ENCODE measurements around the gene ZNF775.

ZNF775 gene

GRCh38 chr7:150415161-150416153 is 36.3 kb downstream of the ZNF775 start:
- DNase-seq: no peak

DNA sequence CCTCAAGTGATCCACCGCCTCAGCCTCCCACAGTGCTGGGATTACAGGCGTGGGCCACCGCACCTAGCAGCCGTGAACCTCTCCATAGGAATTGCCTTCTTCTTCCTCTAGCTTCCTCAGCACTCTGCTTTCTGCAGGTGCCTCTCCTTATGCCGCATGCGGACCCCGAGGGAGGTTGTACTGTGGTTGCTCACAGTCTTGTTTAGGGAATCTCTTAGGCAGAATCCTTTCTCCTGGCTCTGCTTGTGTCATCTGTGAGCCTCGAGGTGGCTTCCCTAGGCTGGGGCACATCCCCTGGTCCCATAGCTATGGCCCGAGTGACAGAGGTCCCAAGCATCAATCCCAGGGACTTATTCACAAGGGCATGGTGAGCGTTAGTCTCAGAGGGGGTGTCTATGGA is 38.1 kb downstream of the ZNF775 start:
- DNase-seq: no peak

DNA sequence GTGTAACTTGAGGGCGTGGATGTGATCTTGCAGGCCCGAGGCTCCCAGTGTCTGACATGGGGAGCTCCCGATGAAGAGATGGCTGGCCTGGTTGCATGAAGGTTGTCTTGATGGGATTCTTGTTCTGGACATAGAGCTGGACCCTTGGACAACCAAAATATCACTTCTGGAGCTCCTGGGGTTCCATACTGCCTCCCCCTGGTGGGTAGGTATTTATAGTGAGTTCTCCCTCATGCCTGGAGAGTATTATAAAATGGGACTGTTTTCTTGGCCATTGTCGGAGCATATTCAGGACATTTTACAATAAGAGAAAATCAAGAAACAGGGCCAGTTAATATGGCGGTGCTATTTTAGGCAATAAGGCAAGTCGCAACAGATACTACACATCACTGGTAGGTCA is 38.7 kb downstream of the ZNF775 start:
- no peak for DNase-seq

DNA sequence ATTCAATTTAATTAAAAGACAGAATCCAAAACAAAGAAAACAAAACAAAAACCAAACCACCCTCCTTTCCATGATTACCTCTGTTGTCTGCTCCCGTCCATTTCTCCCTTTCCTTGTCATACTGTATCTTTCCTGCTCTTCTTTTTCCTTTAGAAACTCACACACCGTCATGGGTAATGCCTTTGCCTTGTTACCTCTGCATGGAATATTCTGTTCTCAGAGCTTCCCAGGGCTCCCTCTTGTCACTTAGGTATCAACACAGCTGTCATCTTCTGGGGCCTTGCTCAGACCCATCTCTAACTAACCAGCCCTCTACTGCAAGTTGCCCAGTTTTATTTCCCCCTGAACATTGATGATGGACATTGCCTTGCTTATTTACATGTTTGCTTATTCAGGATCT is 41.1 kb downstream of the ZNF775 start:
- DNase-seq: no peak

- DNase-seq: peak; percentile 80
These were observed 42.0 kb downstream of the ZNF775 start for GRCh38 chr7:150420987-150421674.

- DNase-seq: no peak
These were observed 42.7 kb downstream of the ZNF775 start for GRCh38 chr7:150421831-150422230.

DNA sequence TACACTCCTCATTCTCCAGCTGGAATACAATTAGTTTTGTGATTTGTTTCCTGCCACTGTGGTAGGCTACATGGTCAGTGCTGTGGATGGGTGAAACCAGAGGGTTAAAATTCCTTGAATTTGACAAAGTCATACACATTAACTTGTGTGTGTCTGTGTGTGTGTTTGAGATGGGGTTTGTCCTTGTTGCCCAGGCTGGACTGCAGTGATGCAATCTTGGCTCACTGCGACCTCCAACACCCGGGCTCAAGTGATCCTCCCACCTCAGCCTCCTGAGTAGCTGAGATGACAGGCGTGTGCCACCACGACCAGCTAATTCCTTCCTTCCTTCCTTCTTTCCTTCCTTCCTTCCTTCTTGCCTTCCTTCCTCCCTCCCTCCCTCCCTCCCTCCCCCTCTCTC is 46.5 kb downstream of the ZNF775 start:
- no peak for DNase-seq

DNA sequence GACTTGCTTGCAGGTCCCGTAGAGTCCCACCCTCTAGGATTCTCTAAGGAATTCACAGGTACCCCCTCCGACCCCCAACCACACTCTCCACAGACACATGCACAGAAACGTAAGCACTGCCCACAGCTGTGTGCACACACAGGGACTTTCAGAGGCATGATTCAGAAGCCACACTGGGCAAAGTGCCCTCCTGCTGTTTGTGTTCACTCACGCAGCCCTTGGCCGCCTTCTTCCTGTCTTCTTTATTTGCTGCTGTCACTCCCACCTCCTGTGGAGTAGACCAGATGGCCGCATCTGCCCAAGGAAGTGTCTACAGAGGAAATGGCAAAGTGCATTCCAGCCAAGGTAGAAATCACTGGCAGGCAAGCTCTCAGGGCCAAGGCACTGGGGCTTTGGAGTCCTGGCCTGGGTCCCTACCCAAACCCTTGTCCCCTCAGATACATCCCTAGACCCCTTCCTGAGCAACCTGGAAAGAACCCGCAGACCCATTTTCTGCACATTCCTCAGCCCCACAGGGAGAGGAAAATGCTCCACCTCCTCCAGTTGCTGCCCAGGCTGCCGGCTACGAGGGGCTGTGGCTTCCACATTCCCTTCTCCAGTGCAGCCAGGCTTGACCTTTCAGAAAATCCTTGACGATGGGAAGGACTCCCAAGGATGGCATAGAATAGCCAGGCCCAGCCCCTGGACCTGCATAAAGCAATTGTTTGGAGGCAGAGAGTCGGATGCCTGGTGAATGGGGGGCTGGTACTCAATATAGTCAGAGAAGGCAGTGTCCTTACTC is 49.7 kb downstream of the ZNF775 start:
- DNase-seq: no peak

DNA sequence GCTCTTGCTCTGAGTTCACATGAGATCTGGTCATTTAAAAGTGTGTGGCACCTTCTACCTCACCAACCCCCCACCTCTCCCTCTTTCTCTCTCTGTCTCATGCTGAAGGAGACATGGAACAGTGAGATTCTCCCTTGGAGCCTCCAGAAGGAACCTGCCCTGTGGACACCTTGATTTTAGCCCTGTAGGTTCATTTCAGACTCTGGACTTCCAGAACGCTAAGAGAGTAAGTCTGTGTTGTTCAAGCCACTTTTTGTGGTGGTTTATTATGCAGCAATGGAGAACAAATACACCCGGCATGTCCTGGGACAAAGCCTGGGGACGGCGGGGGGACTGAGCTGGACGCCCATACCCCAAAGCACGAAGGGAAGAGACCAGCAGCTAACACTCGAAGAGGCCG is 50.6 kb downstream of the ZNF775 start:
- no peak for DNase-seq

DNA sequence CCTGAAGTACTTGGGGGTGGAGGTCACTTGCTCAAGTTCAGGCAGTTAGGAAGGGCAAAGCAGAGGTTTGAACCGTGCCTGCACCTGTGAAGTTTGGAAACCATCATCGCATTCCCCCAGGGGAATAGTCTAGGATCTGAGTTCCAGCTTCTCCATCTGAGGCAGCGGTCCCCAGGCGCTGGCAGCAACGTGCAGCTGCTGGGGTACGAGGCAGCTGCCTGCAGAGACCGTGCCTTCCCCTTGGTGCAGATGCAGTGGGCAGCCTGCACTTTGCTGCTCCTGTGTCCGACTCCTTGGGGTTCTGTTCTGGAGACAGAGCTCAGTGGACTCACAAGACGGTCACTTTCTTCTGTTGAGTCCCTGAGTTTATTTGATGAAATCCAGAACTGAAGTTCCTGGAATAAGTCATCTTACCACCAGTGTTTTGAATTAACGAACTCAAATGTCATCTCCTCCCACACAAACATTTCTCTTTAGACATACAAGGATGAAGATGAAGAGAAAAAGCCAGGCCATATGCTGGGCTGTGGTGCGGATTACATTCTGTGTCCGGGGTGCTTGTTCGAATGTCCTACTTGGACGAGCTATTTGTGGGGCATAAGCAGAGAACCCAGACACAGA is 51.4 kb downstream of the ZNF775 start:
- DNase-seq: no peak

DNA sequence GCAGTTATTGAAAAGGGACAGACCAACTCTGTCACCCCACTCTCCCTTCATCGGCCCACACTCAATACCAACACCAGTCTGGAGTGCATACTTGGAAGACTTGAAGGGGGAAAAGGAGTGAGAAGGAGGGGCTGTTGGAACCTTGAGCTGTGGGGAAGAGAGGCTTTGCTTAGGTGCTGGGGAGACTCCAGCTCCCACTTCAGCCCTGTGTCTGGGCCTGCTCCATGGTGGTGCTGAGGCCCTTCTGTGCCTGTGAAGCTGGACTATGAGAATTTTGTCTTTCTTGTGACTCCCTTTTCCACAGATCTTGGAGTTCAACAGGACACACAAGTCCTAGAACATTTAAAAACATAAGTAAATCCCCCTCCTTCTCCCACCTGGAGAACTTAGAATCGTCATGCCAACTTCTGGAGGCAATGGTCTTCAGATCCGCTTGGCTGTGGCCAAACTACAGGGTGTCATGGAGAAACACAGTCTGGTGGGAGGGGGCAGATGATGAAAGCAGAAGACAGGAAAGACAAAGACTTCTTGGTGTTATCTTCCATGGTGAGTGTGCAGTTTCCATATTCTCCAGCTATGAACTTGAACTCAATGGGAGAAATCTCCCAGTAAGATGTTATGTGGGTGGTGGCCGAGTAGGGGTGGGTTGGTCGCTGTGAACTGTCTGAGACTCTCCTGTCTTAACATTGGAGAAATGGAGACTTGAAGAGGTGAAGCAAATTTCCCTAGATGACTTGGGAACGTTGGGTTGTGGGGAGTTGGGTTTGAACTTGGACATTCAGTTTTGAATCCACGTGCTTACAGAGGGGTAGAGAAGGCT is 52.9 kb downstream of the ZNF775 start:
- no peak for DNase-seq

DNA sequence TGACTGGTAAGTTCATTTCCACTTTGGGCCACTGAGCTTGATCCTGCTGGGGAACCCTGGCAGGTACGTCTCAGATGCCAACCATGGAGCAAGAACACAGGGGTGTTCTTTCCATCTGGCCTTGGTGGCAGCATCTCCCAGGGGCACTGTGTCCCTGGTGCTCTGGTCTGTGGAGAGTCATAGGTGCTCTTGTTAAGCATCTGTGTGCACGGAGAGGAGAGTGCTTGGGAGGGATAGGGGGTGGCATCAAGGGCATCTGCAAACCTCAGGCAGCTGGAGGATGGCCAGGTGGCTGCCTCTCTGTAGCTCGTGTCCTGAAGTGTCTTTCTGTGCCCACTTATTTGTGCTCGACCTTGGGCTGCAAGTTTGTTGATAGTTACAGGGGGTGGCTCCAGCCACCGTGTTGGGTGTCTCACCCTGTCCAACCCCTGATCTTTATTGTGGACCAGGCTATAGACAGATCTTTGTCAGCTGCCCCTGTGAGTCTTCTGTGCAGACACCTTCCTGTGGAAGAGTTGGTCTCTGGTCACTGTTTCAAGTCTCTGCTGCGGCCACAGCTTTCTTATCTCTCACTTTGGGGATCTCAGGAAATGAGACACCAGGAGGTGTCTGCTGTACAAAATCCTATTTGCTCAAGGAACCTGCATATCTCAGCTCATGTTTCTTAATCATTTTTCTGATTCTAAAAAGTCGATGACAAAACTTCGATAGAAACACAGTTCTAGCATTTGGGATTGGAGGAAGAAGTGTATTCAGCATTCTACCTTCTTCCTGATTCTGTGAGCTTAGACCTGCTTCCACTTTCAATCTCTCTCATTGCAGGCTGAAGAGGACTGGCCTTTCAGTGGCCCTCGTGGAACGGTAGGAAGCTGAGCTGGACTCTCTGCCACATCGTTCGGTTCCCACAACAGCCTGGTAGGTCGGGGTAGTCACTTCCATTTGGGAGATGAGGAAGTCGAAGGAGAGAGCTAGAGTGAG is 54.1 kb downstream of the ZNF775 start:
- no peak for DNase-seq

DNA sequence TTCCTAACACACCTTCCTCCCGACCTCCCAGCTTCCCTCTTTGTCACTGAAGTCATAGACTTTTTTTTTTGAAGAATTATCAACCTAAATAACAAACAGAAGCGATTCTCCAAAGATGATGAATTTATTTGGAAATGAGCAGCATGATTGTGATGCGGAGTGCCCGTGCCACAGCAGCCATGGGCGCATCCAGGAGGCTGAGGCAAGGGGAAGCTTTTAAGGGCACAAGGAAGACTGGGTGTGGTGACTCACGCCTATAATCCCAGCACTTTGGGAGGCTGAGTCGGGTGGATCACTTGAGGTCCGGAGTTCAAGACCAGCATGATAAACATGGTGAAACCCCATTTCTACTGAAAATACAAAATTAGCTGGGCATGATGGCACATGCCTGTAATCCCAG is 55.1 kb downstream of the ZNF775 start:
- no peak for DNase-seq

GRCh38 chr7:150435047-150435389 is 55.9 kb downstream of the ZNF775 start:
- DNase-seq: no peak

GRCh38 chr7:150435390-150436073 is 56.4 kb downstream of the ZNF775 start:
- no peak for DNase-seq

DNA sequence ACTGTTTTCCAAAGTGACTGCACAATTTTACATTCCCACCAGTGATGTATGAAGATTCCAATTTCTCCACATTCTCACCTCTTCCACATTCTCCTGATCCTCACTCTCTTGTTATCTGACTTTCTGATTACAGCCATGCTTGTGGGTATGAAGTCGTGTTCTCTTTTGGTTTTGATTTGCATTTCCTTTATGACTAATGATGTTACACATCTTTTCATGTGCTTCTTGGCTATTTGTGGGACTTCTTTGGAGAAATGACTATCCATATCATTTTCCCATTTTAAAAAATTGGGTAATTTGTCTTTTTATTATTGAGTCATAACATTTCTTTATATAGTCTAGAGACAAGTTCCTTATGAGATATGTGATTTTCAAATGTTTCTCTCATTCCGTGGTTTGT is 60.8 kb downstream of the ZNF775 start:
- DNase-seq: no peak

DNA sequence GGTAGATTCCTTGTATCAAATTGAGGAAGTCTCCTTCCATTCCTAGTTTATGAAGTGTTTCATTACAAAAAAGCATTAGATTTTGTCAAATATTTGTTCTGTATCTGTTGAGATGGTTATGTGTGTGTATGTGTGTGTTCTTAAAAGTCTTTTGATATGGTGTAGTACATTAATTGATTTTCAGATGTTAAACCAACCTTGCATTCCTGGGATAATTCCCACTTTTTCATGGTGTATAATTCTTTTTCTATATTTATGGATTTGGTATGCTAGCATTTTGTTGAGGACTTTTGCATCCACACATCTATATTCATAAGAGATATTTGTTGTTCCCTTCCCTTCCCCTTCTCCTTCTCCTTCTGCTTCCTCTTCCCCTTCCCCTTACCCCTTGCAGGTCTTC is 62.4 kb downstream of the ZNF775 start:
- DNase-seq: no peak

DNA sequence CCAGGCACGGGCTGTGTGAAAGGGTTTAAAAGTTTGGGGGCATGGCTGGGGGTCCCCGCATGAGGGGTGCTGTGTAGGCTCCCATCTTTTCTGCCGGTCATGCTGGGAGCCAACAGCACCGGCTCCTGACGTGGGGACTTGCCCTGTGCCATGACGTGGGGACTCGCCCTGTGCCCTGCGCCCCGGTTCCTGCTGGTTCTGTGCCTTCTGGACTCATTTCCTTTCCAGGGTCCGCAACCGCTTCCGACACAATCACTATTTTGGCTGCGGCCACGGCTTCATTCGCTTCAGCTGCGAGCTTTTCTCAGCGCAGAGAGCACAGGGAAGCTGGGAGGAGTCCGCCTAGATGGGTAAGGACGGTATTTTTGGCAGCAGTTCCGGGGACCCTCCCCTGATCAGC is 63.7 kb downstream of the ZNF775 start:
- no peak for DNase-seq

- DNase-seq: no peak
These were observed 64.8 kb downstream of the ZNF775 start for GRCh38 chr7:150443793-150444540.

All from T-helper 9 cell (primary cell).